HUDEP-2 (cell line): ENCODE data around the gene CCM2.
A peak's percentile ranks its signal among the peaks of the same experiment; 100 is the strongest.
"Not testable (repeated sequence)": the region's sequence is repeated elsewhere in the genome, so short reads cannot be mapped to it uniquely, and the experiment has no call there.

Experiments used
- DNase-seq, 76 experiments: peaks; one replicate each; lab custom pipeline; 2025; ENCODE audit not compliant: unreplicated experiment in 76 of 76; lab: John Stamatoyannopoulos, UW

The CCM2 gene

DNA sequence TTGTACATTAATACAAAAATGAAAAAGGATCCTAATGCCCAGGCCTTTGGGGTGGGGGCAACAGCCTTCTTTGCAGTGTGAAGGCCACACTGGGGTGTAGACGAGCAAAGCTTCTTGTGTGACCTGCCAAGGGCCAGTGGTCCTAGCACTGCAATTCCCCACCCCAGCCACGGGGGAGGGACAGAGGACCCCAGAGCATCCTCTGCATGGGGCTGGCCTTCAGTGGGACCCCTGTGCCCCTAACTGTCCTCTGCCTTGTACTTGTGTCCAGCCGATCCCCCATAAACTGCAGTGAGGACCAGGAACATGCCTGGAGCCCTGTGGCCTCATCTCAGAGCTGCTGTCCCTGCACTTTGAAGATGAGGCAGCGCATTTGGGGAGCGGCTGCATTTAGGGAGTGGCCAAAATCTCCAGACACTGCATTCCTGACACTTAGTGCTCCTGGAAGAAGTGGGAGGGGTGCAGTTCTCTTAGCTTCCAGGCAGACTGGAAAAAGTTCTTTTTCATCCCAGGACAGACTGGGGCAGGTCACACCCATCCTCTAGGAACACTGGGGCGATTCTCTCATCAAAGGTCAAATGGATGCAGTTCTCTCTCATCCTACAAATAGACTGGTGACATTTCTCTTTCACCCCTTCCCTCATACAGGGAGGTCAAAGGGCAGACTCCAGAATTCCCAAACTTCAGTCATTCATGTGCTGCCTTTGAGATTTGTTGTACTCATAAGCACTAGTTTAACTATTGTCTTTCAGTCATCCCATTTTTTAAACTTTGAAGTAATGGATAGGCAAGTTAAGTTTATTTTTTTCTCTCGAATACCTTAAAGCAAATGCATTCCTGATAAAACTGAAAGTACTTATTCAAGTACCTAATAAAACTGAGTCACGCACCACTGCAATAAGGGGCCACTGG, 20.3 kb upstream of the CCM2 start:
- no peak for DNase-seq

DNA sequence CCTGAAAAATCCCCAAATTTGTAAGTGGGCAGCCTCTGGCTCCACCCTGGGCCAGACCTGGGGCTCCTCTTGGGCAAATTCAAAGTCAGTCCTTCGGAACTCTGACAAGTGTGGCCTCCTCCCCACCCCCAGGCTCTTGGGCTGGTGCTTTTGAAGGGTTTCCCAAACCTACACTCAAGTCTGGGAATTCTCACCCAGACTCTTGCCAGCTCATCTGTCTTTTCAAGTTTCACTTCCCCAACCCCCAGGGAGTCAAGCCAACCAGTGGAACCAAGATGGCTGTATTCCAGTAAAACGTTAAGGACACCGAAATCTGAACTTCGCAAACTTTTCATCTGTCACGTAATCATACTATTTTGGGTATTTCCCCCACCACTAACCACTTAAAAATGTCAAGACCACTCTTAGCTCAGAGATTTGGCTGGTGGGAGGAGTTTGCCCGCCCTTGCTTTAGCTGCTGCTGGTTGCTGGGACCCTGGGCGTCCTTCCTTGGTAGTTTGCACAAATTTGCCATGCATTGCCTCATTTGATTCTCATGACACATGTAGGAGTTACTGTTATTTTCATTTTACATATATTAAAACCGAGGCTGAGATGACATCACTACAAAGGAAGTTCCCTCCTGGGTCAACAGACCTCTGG, 19.5 kb upstream of the CCM2 start:
- DNase-seq = no peak

DNA sequence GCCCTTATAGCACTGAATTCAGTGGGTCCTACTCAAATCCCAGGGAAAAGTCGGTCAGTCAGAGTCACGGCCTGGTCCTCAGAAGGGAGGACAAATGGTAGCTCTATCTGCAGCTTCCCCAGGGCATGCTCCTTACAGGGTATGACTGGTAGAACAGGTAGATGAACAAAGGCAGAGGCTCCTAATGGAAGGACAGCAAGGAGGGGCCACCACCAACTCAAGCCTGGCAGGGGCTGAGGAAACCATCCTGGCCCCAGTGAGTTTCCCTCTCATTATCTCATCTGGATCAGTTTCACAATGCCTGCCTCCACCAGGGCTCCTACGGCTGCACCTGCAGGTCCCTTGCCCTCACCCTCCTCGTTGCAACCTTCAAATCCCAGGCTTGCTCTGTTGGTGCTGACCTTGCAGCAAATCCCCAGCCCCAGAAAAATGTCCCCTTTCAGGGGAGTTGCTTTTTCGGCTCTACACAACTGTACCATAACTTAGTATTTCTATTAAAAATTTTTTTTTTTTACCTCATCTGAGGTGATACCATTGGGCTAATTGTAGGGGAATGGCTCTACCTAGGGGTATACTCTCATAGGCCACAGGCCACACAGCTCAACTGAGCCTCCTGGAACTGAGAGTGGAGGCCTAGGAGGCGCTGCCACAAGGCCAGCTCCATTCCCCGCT, 18.8 kb upstream of the CCM2 start:
- no peak for DNase-seq

DNA sequence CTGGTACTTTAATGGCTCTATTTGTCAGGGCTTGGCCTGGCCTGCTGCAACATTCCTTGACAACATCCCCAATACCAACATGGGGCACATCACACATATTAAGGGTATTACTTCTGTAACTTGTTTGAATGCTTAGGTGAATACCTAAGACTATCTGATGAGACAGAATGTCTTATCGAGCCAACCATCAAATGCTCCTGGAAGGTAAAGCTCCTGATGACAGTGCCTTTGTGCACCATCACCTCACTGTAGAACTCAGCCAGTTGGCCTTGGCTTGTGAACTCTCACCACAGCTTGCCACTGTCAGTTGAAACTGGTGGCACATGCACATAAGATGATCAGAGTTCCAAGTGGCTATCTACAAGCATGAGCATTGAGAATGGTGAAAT, 17.5 kb upstream of the CCM2 start:
- DNase-seq = no peak

DNA sequence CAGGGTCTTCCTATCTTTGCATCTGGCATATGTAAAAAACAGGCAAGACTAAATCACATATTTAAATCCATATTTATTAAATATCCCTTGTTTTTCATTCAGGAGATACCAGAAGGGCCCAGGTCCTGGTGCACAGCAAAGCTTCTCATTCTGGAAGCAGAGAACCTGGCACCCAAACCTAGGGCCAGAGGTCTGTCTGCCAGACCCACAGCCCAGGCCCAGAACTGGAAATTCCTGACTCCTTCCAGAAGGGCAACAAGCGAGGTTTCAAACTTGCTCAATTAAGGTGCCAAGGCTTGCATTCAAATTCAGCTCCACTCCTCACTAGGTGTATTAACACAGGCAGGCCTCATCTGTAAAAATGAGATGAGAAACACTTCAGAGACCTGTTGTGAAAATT, 17.0 kb upstream of the CCM2 start:
- no peak for DNase-seq

DNA sequence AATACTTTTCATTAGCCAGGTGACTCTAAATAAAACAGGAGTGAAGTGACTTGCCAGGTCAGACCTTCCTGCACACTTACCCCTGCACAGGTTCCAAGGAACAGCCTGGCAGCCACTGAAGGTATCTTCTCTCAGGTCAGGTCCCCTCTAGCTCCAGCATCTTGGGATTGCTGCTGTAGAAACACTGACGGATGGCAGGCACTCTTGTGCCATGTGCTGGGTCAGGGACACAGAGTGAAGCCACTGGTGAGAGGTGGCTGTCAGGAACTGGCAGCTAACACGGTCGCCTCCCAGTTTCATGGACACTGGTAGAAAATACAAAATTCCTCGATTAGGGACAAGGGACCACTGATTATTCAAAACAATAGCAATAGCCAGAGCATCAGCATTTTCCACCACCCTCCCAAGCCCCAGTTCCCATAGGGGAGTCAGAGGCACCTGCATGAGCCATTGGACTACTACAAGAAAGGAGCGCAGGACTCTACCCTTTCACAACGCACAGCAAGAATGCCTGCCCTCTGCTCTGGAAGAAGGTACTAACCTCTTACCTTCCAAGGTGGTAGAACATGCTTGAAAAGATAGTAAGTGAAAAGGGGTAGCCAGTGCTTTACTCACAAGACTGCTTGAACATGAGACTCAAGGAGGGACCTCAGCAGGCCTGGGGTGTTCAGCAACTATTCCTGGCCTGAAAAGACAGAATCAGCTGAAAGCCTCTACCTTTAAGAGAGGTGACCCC, 16.1 kb upstream of the CCM2 start:
- DNase-seq = no peak

DNA sequence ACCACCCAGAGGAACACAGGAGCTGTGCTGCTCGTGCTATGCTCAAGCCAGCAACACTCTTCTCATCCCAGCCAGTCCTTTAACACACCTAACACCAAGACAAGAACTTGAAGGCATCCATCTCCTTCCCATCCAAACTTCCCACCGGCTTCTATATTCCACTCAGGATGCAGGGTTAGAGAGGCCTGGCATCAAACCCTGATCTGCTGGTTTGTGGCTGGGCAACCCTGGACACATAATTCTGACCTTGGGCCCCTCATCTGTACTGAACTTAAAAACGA, 15.6 kb upstream of the CCM2 start:
- DNase-seq = no peak

DNA sequence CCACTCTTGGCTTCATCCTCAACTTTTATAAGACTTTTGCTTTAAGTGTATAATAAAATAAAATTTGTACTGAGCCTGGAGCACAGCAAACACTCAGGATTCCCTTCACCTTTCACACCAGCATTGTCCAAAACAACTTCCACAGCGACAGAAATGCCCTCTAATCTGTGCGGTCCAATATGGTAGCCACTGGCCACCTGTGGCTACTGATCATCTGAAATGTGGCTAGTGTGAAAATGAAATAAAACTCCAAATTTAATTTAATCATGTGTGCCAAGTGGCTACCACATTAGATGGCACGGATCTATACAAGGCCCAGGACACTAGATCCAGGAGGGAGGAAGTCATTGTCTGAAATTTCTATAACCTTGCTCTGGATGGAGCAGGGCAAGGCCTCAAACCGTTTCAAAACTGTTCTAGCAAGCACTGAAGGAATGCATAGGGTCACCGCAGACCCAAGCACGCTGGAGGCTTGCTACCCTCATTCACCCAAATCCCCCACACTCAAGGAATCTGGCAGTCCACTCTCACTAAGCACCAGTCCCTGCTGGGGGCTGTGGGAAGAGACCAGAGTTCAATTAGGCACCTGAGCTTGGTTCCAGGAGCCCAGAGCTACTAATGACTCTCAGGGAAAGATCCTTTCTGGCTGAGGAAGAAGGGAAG, 14.8 kb upstream of the CCM2 start:
- no peak for DNase-seq

DNA sequence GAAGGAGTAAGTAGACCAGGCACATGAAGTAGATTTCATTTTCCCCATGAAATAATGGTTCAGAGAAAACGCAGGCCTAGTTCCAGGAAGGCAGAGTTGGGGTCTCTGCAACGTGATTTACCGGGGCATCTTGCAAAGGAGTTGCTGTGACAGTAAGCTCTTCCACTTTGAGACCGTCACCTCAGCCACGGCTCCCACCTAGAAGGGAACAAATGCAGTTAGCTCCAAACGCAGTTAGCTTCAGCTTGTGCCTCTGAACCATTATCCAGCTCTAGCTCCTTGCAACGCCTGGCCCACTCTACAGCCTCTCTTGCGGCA, 14.1 kb upstream of the CCM2 start:
- DNase-seq = peak in 1 of 76 experiments; percentile 51

DNA sequence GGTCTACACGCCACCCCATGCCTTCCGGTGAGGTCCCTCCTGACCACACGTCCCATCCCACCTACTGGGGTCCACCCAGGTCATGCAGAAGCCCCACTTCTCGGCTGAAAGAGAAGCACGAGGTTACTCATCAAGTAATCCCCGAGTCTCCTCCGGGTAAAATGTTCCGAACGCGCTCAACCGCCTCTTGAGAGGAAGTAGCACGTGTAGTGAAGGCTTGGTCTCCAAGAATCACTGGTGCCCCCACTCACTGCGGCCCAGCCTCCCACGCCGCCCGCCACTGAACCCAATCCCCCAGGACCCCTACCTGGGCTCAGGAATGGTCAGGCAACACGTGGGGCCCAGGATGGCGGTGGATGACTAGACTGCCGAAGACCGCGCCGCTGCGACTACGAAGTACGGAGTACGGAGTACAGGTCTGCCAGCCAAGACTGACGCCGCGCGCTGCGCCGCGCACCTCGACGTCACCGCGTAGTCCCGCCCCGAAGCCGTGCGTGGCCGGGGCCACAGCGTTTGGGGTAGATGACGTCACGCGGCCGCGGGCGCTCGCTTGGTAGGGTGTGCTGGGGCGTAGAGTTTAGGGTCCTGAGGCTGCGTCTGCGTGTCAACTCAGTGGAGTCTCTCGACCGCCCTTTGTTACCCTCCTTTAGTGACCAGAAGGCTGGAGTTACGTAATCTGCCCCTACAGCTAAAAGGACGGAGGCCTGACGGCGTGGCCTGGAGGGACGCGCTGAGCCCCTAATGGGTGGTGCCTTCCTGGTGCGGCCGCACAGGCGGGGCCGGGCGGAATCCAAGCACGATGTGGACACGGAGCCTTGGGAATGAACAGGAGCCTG, 13.6 kb upstream of the CCM2 start:
- DNase-seq = peak; percentile 7 to 93 (median 84)

DNA sequence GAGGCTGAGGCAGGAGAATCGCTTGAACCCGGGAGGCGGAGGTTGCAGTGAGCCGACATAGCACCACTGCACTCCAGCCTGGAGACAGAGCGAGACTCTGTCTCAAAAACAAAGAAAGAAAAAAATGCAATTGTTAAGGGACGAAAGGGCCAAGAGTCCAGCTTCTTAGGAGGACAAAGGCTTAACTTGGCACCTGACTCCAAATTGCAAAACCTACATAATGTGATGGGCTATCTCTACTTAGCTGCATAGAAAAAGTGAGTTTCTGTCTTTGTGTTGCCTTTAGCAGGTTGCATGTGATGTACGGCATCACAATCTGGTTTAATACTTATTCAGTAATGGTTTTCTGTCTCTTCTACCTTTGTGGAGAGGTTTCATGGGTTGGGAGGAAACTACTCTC, 12.5 kb upstream of the CCM2 start:
- no peak for DNase-seq

DNA sequence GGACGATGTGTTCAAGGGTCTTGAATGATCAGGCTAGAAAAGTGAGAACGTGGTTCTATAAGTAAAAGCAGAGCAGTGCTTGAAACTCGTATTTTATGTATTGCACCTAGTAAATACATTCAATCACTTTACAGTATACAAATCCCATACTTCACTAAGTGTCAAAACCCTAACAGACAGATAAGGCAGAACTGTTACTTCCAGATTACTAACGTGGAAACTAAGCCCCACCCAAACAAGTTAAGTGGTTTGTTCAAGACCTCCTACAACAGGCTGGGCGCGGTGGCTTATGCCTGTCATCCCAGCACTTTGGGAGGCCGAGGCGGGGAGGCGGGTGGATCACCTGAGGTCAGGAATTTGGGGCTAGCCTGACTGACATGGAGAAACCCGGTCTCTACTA, 12.0 kb upstream of the CCM2 start:
- DNase-seq = peak in 64 of 76 experiments; percentile 9 to 80 (median 44)

DNA sequence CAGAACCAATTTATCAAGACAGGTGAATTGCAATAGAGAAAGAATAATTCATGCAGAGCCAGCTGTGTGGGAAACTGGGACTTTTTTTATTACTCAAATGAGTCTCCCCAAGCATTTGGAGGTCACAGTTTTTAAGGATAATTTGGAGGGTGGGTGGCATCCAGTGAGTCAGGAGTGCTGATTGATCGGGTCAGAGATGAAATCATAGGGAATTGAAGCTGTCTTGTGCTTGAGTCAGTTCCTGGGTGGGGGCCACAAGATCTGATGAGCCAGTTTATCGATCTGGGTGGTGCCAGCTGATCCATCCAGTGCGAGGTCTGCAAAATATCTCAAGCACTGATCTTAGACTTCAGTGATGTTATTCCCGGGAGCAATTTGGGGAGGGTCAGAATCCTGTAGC, 11.3 kb upstream of the CCM2 start:
- DNase-seq = no peak

DNA sequence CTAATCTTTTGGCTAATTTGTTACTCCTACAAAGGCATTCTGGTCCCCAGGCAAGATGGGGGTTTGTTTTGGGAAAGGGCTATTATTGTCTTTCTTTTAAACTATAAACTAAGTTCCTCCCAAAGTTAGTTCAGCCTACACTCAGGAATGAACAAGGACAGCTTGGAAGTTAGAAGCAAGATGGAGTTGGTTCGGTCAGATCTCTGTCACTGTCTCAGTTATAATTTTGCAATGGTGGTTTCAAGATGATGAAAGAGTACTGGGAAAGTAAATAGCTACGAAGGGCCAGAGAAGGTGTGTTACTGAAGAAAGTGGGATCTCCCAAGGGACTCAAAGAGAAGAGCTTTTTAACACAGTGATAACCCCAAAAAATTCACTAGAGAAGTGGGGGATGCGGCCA, 10.9 kb upstream of the CCM2 start:
- DNase-seq = no peak

DNA sequence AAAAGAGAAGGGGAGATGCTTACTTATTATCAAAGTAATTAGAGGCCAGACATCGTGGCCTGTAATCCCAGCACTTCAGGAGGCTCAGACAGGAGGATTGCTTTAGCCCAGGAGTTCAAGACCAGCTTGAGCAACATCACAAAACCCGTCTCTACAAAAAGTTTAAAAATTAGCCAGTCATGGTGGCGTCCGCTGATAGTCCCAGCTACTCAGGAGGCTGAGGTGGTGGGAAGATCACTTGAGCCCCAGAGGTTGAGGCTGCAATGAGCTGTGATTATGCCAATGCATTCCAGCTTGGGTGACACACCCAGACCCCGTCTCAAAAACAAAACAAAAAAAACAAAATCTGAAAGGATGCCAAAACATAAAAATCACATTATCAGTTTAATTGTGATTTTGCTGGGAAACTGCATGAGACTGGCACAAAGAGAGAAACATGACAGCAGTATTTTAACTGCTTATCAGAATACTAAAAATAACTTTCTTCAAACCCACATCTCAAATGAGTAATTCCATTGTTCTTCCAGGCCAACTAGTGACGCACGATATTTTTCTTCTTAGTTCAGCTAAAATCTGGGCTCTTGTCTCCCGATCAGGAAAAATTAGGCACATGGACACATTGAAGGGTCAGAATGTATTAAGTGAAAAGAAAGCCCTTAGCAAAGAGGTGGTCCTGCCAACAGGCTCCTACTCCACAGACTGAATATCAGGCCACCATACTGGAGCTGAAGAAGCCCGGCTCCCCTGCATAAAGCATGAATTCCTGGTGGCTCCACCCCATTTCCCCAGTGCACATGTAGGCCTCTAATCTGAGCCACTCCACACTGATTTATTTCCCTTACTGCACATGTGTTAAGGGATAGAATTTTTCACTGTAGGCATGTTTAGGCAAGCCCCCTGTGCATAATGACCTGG, 9.6 kb upstream of the CCM2 start:
- DNase-seq = no peak

DNA sequence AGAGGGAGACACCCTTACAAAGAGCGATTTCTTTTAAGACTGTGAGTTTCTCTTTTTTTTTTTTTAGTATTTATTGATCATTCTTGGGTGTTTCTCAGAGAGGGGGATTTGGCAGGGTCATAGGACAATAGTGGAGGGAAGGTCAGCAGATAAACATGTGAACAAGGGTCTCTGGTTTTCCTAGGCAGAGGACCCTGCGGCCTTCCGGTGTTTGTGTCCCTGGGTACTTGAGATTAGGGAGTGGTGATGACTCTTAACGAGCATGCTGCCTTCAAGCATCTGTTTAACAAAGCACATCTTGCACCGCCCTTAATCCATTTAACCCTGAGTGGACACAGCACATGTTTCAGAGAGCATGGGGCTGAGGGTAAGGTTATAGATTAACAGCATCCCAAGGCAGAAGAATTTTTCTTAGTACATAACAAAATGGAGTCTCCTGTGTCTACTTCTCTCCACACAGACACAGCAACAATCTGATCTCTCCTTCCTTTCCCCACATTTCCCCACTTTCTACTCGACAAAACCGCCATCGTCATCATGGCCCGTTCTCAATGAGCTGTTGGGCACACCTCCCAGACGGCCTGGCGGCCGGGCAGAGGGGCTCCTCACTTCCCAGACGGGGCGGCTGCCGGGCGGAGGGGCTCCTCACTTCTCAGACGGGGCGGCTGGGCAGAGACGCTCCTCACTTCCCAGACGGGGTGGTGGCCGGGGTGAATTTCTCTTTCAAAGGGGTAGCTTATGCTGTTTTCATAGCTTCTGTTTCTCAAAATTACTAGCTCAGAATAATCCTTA, 7.8 kb upstream of the CCM2 start:
- not testable (repeated sequence) for DNase-seq

DNA sequence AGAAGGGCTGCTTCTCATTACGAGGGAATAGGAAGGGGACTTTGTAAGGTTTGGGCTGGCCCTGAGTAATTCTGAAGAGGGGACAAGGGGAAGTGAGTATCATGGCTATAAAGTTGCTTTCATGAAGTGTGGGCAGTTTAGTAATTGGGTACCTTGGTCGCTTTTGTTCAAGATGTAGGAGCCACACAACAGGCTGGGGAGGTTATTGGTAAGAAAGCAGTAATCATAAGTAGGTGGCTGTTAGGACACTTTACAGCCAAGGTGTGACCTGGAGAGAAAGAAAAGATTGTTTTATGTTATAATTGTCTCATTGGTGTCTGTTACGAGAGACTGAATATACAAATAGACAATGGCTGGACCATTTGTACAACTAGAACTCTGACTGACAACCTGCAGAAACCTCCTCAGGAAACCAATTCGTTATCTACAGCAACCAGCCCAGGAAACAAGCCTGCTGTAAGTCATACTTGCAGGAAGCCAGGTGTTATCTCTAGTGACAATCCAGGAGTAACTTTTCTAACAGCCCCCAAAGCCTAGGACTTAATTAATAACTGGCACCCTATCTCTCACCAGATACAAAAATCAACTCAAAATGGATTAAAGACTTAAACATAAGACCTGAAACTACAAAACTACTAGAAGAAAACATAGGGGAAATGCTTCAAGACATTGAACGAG, 5.0 kb upstream of the CCM2 start:
- peak in 58 of 76 experiments; percentile 3 to 79 (median 35) for DNase-seq
